Breast epithelium (tissue), 3 donors: ENCODE results near the gene CCBE1.

Experiments used
- CTCF ChIP-seq, 3 donors: fragments of 450-650 bp; IDR thresholded peaks; one replicate each; pipeline ENCODE4 v1.5.1; 2016 to 2017; ENCODE audit warnings: antibody characterized with exemption in 3 of 3, mild to moderate bottlenecking in 3 of 3, moderate library complexity in 3 of 3
- POLR2A ChIP-seq: fragments of 450-650 bp; IDR thresholded peaks from one replicate; pipeline ENCODE4 v1.6.1; 2016; ENCODE audit warnings: antibody characterized with exemption, mild to moderate bottlenecking, moderate library complexity
- POLR2AphosphoS5 ChIP-seq, 3 donors: sonication (generic); formaldehyde crosslinking; IDR thresholded peaks; one replicate each; pipeline ENCODE4 v1.6.1; 2017; ENCODE audit warnings: antibody characterized with exemption in 3 of 3

GRCh38 chr18:59570101-59570775 is 127.0 kb downstream of the CCBE1 start:
- TF ChIP-seq CTCF (IDR thresholded peaks at IDR 0.05) (no peak), POLR2AphosphoS5 (IDR thresholded peaks at IDR 0.05) (no peak), POLR2A (no peak)
